Measurements from ENCODE around the gene GDPD4.

DNA sequence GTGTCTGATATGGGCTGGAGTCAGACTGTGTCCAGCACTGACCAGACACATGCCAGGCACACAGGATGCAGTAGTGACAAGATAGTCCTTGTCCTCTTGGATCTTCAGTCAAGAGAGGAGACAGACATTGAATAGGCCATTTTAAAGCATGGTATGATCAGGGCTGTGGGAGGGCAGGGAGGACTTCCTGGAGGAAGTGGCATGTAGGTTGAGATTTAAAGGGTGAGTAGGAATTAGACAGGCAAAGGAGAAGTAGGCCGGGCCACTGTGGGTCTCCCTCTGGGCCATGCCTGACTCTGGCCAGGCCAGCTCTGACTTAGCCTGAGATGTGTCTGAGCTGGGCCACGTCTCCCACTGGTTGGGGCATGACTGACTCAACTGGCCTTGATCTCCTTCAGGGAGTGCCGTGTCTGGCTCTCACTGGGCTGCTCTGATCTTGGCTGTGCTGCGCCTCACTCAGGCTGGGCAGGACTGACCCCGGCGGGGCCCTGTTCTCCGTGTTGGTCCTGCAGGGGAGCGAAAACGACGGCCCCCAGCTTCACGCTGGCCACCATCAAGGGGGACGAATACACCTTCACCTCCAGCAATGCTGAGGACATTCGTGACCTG, 102.2 kb downstream of the GDPD4 start:
- TF ChIP-seq, protein P1, sequence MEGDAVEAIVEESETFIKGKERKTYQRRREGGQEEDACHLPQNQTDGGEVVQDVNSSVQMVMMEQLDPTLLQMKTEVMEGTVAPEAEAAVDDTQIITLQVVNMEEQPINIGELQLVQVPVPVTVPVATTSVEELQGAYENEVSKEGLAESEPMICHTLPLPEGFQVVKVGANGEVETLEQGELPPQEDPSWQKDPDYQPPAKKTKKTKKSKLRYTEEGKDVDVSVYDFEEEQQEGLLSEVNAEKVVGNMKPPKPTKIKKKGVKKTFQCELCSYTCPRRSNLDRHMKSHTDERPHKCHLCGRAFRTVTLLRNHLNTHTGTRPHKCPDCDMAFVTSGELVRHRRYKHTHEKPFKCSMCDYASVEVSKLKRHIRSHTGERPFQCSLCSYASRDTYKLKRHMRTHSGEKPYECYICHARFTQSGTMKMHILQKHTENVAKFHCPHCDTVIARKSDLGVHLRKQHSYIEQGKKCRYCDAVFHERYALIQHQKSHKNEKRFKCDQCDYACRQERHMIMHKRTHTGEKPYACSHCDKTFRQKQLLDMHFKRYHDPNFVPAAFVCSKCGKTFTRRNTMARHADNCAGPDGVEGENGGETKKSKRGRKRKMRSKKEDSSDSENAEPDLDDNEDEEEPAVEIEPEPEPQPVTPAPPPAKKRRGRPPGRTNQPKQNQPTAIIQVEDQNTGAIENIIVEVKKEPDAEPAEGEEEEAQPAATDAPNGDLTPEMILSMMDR (tag by site-specific recombination; IDR thresholded peaks at IDR 0.05): no peak
- TF ChIP-seq, protein P2, sequence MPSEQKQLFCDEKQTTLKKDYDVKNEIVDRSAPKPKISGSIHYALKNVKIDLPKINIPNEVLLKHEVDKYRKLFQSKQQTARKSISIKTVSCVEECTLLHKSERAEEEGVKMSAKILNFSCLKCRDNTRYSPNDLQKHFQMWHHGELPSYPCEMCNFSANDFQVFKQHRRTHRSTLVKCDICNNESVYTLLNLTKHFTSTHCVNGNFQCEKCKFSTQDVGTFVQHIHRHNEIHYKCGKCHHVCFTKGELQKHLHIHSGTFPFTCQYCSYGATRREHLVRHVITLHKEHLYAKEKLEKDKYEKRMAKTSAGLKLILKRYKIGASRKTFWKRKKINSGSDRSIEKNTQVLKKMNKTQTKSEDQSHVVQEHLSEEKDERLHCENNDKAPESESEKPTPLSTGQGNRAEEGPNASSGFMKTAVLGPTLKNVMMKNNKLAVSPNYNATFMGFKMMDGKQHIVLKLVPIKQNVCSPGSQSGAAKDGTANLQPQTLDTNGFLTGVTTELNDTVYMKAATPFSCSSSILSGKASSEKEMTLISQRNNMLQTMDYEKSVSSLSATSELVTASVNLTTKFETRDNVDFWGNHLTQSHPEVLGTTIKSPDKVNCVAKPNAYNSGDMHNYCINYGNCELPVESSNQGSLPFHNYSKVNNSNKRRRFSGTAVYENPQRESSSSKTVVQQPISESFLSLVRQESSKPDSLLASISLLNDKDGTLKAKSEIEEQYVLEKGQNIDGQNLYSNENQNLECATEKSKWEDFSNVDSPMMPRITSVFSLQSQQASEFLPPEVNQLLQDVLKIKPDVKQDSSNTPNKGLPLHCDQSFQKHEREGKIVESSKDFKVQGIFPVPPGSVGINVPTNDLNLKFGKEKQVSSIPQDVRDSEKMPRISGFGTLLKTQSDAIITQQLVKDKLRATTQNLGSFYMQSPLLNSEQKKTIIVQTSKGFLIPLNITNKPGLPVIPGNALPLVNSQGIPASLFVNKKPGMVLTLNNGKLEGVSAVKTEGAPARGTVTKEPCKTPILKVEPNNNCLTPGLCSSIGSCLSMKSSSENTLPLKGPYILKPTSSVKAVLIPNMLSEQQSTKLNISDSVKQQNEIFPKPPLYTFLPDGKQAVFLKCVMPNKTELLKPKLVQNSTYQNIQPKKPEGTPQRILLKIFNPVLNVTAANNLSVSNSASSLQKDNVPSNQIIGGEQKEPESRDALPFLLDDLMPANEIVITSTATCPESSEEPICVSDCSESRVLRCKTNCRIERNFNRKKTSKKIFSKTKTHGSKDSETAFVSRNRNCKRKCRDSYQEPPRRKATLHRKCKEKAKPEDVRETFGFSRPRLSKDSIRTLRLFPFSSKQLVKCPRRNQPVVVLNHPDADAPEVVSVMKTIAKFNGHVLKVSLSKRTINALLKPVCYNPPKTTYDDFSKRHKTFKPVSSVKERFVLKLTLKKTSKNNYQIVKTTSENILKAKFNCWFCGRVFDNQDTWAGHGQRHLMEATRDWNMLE (tag by site-specific recombination; conservative IDR thresholded peaks at IDR 0.05; ENCODE audit: low read depth): no peak
- TF ChIP-seq MYNN (tag by site-specific recombination; IDR thresholded peaks at IDR 0.05; ENCODE audit: borderline replicate concordance): no peak
- TF ChIP-seq ZNF221 (tag by site-specific recombination; IDR thresholded peaks at IDR 0.05; ENCODE audit: borderline replicate concordance): no peak
- no peak for TF ChIP-seq ZNF274 (IDR thresholded peaks at IDR 0.05; ENCODE audit: low read length)
- TF ChIP-seq ZNF274 (tag by site-specific recombination; IDR thresholded peaks at IDR 0.05; ENCODE audit: borderline replicate concordance): no peak
- no peak for TF ChIP-seq BCL11A (tag by site-specific recombination; IDR thresholded peaks at IDR 0.05; ENCODE audit: low read depth)
- no peak for TF ChIP-seq ZNF747 (tag by site-specific recombination; IDR thresholded peaks at IDR 0.05)
- TF ChIP-seq, protein P3, sequence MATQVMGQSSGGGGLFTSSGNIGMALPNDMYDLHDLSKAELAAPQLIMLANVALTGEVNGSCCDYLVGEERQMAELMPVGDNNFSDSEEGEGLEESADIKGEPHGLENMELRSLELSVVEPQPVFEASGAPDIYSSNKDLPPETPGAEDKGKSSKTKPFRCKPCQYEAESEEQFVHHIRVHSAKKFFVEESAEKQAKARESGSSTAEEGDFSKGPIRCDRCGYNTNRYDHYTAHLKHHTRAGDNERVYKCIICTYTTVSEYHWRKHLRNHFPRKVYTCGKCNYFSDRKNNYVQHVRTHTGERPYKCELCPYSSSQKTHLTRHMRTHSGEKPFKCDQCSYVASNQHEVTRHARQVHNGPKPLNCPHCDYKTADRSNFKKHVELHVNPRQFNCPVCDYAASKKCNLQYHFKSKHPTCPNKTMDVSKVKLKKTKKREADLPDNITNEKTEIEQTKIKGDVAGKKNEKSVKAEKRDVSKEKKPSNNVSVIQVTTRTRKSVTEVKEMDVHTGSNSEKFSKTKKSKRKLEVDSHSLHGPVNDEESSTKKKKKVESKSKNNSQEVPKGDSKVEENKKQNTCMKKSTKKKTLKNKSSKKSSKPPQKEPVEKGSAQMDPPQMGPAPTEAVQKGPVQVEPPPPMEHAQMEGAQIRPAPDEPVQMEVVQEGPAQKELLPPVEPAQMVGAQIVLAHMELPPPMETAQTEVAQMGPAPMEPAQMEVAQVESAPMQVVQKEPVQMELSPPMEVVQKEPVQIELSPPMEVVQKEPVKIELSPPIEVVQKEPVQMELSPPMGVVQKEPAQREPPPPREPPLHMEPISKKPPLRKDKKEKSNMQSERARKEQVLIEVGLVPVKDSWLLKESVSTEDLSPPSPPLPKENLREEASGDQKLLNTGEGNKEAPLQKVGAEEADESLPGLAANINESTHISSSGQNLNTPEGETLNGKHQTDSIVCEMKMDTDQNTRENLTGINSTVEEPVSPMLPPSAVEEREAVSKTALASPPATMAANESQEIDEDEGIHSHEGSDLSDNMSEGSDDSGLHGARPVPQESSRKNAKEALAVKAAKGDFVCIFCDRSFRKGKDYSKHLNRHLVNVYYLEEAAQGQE (tag by site-specific recombination; IDR thresholded peaks at IDR 0.05): no peak
- TF ChIP-seq ZNF223 (tag by site-specific recombination; IDR thresholded peaks at IDR 0.05): no peak
- TF ChIP-seq, protein P4, sequence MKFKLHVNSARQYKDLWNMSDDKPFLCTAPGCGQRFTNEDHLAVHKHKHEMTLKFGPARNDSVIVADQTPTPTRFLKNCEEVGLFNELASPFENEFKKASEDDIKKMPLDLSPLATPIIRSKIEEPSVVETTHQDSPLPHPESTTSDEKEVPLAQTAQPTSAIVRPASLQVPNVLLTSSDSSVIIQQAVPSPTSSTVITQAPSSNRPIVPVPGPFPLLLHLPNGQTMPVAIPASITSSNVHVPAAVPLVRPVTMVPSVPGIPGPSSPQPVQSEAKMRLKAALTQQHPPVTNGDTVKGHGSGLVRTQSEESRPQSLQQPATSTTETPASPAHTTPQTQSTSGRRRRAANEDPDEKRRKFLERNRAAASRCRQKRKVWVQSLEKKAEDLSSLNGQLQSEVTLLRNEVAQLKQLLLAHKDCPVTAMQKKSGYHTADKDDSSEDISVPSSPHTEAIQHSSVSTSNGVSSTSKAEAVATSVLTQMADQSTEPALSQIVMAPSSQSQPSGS (tag by site-specific recombination; IDR thresholded peaks at IDR 0.05; ENCODE audit: low read depth): no peak

Measured in HEK293 (cell line).